Measurements from ENCODE around the gene MMGT1.

MMGT1 gene

GRCh38 chrX:135984791-135985156 lies 11.0 kb upstream of the MMGT1 start:
- Histone ChIP-seq H2AFZ (ENCODE audit: low read length) (peak overlapping the region; percentile 84), H3K36me3 (replicated peaks; ENCODE audit: insufficient read depth, low read length) (no peaks in the 10 kb centered on the region), H3K4me1 (ENCODE audit: low read length) (0 out of 2 replicates have a peak, but pooled peaks cover 4% of the 10 kb centered on the region), H3K9me3 (replicated peaks; ENCODE audit: insufficient read depth, low read length) (no peaks in the 10 kb centered on the region), H3K4me3 (ENCODE audit: low read length) (peak overlapping the region; percentile 75), H3F3A (ENCODE audit: insufficient read depth, low read length) (no peaks in the 10 kb centered on the region), H3K9me2 (replicated peaks; ENCODE audit: insufficient read depth, low read length) (no peaks in the 10 kb centered on the region), H3K27me3 (replicated peaks; ENCODE audit: insufficient read depth, low read length) (no peaks in the 10 kb centered on the region), H3K27ac (ENCODE audit: low read length) (no peak overlapping the region), H3K79me2 (ENCODE audit: low read length) (peaks cover 22% of the 10 kb centered on the region), H3K4me2 (ENCODE audit: low read depth, low read length) (peak overlapping the region; percentile 72), H4K20me1 (ENCODE audit: insufficient read depth, low read length) (no peaks in the 10 kb centered on the region), H3K9ac (ENCODE audit: low read length) (peak overlapping the region; percentile 43; the same call in 1 of the 2 replicates)
- DNase-seq: no peak
- TF ChIP-seq EZH2phosphoT487 (IDR thresholded peaks at IDR 0.05; ENCODE audit: low read length) (no peak), EZH2 (optimal IDR thresholded peaks at IDR 0.05; ENCODE audit: low read depth, low read length) (no peak), CTCF (IDR thresholded peaks at IDR 0.05; ENCODE audit: low read length) (no peak)

- peak overlapping the region; percentile 75; the same call in 1 of the 2 replicates for H3K4me3 ChIP-seq (ENCODE audit: low read length)
- H3K27ac ChIP-seq (ENCODE audit: low read length): no peak overlapping the region
- H3K4me1 ChIP-seq (ENCODE audit: low read length): 0 out of 2 replicates have a peak, but pooled peaks cover 4% of the 10 kb centered on the region
- no peaks in the 10 kb centered on the region for H3K9me3 ChIP-seq (replicated peaks; ENCODE audit: insufficient read depth, low read length)
- no peaks in the 10 kb centered on the region for H4K20me1 ChIP-seq (ENCODE audit: insufficient read depth, low read length)
- no peaks in the 10 kb centered on the region for H3K9me2 ChIP-seq (replicated peaks; ENCODE audit: insufficient read depth, low read length)
- no peaks in the 10 kb centered on the region for H3F3A ChIP-seq (ENCODE audit: insufficient read depth, low read length)
- H3K9ac ChIP-seq (ENCODE audit: low read length): no peak overlapping the region
- no peaks in the 10 kb centered on the region for H3K36me3 ChIP-seq (replicated peaks; ENCODE audit: insufficient read depth, low read length)
- no peak for DNase-seq
- peak overlapping the region; percentile 72 for H3K4me2 ChIP-seq (ENCODE audit: low read depth, low read length)
- peak overlapping the region; percentile 84 for H2AFZ ChIP-seq (ENCODE audit: low read length)
- peaks cover 18% of the 10 kb centered on the region for H3K79me2 ChIP-seq (ENCODE audit: low read length)
- TF ChIP-seq EZH2phosphoT487 (IDR thresholded peaks at IDR 0.05; ENCODE audit: low read length) (no peak), CTCF (IDR thresholded peaks at IDR 0.05; ENCODE audit: low read length) (no peak), EZH2 (optimal IDR thresholded peaks at IDR 0.05; ENCODE audit: low read depth, low read length) (no peak)
- H3K27me3 ChIP-seq (replicated peaks; ENCODE audit: insufficient read depth, low read length): no peaks in the 10 kb centered on the region
Observed at GRCh38 chrX:135984256-135984655, 10.5 kb upstream of the MMGT1 start.

- Histone ChIP-seq H4K20me1 (ENCODE audit: insufficient read depth, low read length) (no peaks in the 10 kb centered on the region), H3K4me2 (ENCODE audit: low read depth, low read length) (no peak overlapping the region), H3F3A (ENCODE audit: insufficient read depth, low read length) (no peaks in the 10 kb centered on the region), H3K9me3 (replicated peaks; ENCODE audit: insufficient read depth, low read length) (no peaks in the 10 kb centered on the region), H3K27ac (ENCODE audit: low read length) (no peak overlapping the region), H3K4me1 (ENCODE audit: low read length) (0 out of 2 replicates have a peak, but pooled peaks cover 4% of the 10 kb centered on the region), H3K79me2 (ENCODE audit: low read length) (peaks cover 12% of the 10 kb centered on the region), H3K9me2 (replicated peaks; ENCODE audit: insufficient read depth, low read length) (no peaks in the 10 kb centered on the region), H3K4me3 (ENCODE audit: low read length) (no peak overlapping the region), H2AFZ (ENCODE audit: low read length) (no peak overlapping the region), H3K27me3 (replicated peaks; ENCODE audit: insufficient read depth, low read length) (no peaks in the 10 kb centered on the region), H3K36me3 (replicated peaks; ENCODE audit: insufficient read depth, low read length) (no peaks in the 10 kb centered on the region), H3K9ac (ENCODE audit: low read length) (no peak overlapping the region)
- TF ChIP-seq EZH2phosphoT487 (IDR thresholded peaks at IDR 0.05; ENCODE audit: low read length) (no peak), EZH2 (optimal IDR thresholded peaks at IDR 0.05; ENCODE audit: low read depth, low read length) (no peak), CTCF (IDR thresholded peaks at IDR 0.05; ENCODE audit: low read length) (no peak)
- no peak for DNase-seq
Observed at GRCh38 chrX:135982860-135983259, 9.1 kb upstream of the MMGT1 start.
